Astrocyte of the cerebellum (primary cell): ENCODE data around the gene SLC2A8.

ENCODE experiments used
- DNase-seq: peaks from one replicate; pipeline ENCODE4 v3.0.0-alpha.2; 2011; ENCODE audit warnings: low read depth
- H3K4me3 ChIP-seq: 2 replicates; pipeline ENCODE4 v1.5.1; 2011; ENCODE audit warnings: mild to moderate bottlenecking, low read depth, low read length, moderate library complexity
- in situ Hi-C: cut with HindIII; loops from 2 replicates; pipeline ENCODE4 v1.10.0; 2017; ENCODE audit warnings: low sequenced_read_pairs
- TF ChIP-seq, protein P1 (sequence below): IDR thresholded peaks from 2 replicates; pipeline ENCODE4 v1.5.1; 2012; ENCODE audit warnings: low read length, low read depth, moderate library complexity, mild to moderate bottlenecking; ENCODE audit errors: missing control alignments

Gene SLC2A8

DNA sequence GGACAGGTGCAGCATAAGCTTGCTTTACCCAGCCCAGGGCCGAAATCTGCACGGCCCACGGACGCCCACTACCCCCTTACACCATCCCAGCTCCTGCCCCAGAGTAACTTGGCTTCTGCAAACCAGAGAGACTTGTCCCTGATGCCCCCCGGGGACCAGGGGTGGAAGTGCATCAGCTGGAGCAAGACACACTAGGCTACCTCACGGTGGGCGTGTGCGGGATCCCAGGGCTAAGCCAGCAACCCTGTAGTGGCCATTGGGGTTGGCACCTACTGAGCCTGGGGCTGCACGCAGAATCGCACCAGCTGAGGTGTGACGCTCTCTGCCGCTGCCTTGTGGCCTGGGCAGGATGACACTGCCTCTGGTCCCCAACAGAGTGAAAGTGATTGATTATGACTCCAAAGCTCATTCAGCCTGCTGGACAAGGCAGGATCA lies 21.1 kb downstream of the SLC2A8 start:
- TF ChIP-seq, protein P1, sequence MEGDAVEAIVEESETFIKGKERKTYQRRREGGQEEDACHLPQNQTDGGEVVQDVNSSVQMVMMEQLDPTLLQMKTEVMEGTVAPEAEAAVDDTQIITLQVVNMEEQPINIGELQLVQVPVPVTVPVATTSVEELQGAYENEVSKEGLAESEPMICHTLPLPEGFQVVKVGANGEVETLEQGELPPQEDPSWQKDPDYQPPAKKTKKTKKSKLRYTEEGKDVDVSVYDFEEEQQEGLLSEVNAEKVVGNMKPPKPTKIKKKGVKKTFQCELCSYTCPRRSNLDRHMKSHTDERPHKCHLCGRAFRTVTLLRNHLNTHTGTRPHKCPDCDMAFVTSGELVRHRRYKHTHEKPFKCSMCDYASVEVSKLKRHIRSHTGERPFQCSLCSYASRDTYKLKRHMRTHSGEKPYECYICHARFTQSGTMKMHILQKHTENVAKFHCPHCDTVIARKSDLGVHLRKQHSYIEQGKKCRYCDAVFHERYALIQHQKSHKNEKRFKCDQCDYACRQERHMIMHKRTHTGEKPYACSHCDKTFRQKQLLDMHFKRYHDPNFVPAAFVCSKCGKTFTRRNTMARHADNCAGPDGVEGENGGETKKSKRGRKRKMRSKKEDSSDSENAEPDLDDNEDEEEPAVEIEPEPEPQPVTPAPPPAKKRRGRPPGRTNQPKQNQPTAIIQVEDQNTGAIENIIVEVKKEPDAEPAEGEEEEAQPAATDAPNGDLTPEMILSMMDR, result peak; percentile 9
- in situ Hi-C loops, result no loop called here
- DNase-seq, result no peak
- no peak overlapping the region for H3K4me3 ChIP-seq

- TF ChIP-seq, protein P1, result no peak
- H3K4me3 ChIP-seq, result no peak overlapping the region
- no peak for DNase-seq
- in situ Hi-C loops, result no loop called here
Measured at GRCh38 chr9:127419348-127419747, 22.4 kb downstream of the SLC2A8 start.

GRCh38 chr9:127421057-127421456 lies 24.1 kb downstream of the SLC2A8 start:
- DNase-seq, result no peak
- H3K4me3 ChIP-seq, result no peak overlapping the region
- TF ChIP-seq, protein P1, result no peak
- in situ Hi-C loops, result no loop called here

DNA sequence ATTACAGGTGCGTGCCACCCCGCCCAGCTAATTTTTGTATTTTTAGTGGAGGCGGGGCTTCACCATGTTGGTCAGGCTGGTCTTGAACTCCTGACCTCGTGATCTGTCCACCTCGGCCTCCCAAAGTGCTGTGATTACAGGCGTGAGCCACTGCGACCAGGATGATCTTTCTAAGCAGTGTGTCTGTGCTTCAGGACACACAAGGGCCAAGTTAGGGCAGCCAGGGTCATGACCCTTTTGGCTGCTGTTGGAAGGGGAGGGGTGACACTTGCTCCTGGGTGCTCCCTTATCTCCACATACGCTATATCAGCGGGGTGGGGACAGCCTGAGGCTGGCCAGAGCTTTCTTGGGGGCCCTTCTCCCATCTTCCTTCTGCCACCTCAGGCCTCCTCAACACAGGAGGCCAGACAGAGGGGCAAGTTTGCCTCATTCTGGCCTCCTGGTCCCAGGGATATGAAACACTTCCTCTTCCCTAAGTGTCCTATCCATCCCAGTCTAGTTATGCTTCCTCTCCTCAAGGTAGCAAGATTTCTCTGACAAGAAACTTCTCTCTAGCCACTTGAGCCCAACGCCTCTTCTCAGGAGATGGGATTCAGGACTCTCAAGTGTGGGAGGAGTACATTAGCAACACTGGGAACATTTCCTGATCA lies 25.3 kb downstream of the SLC2A8 start:
- no peak for DNase-seq
- TF ChIP-seq, protein P1, result no peak
- H3K4me3 ChIP-seq, result peak overlapping the region; percentile 90
- in situ Hi-C loops, result no loop called here

DNA sequence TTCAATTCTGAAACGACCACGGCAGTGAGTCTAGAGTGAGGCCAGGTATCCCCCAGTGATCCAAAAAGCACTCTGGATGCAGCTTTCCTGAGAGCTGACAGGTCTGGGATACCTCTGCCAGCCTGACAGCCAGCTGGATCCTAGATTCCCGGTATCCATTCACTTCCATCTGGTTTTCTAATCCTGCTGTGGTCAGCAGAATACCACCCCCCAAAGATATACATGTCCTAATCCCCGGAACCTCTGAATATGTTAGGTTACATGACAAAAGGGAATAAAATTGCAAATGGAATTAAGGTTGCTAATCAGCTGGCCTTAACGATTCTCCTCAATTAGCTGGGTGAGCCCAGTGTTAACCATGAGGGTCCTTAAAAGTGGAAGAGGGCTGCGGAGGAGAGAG lies 25.8 kb downstream of the SLC2A8 start:
- DNase-seq, result no peak
- in situ Hi-C loops, result no loop called here
- H3K4me3 ChIP-seq, result peak overlapping the region; percentile 90
- TF ChIP-seq, protein P1, result no peak

DNA sequence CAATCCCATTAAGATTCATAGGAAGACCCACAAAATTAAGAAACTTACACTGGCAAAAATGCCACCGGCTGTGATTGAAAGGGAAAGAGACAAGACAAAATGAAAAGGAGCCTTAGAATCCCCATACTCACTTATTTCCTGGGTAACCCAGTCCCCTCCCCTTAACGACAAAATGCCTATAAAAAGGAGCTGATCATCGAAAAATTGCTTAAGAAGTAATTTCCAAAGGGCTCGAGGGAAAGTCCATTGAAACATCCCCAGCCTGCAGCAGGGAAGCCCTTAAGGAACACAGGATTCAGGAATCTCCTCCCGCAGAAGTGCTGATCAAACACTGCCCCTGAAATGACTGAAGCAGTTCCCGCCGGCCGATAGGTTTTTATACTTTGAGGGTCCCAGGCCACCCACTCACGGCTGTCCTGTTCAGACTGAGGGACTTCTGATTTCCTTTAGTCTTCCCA lies 26.5 kb downstream of the SLC2A8 start:
- peak overlapping the region; percentile 90 for H3K4me3 ChIP-seq
- TF ChIP-seq, protein P1, result no peak
- in situ Hi-C loops, result no loop called here
- DNase-seq, result no peak
